Activated CD8-positive, alpha-beta memory T cell treated with anti-CD3 and anti-CD28 coated beads, Interleukin-2, amount 10 ng/mL, durations not matched to agents 7 days and 5 days (primary cell): Measurements from ENCODE around the gene DNLZ. TPM values are rescaled to one million over a fixed set of nuclear protein-coding genes. Genes with fewer than 3 reads are reported as not detected.
"Not testable (repeated sequence)": the region's sequence is repeated elsewhere in the genome, so short reads cannot be mapped to it uniquely, and the experiment has no call there.

Experiments used
- ATAC-seq: fragments of 150-1000 bp; cut with Tn5 transposase; one replicate; pipeline ENCODE4 v1.10.0; 2021; ENCODE audit warnings: moderate library complexity
- CTCF ChIA-PET: fragments of 350-600 bp; sonication (Branson Sonifier 250); formaldehyde crosslinking; loops from one replicate; lab custom pipeline; 2021; ENCODE audit warnings: antibody characterized with exemption; lab: Charles Lee
- DNase-seq: peaks from one replicate; pipeline ENCODE4 v3.0.0-alpha.2; 2020
- H3K27ac Mint-ChIP-seq: one replicate; pipeline ENCODE4 v1.8.0; 2021; ENCODE audit warnings: mild to moderate bottlenecking, mixed read lengths
- H3K27me3 Mint-ChIP-seq: one replicate; pipeline ENCODE4 v1.8.0; 2021; ENCODE audit warnings: mixed read lengths
- H3K36me3 Mint-ChIP-seq: one replicate; pipeline ENCODE4 v1.8.0; 2021; ENCODE audit warnings: mild to moderate bottlenecking, mixed read lengths
- H3K4me1 Mint-ChIP-seq: one replicate; pipeline ENCODE4 v1.8.0; 2021; ENCODE audit warnings: mixed read lengths
- H3K4me3 Mint-ChIP-seq: one replicate; pipeline ENCODE4 v1.8.0; 2021; ENCODE audit warnings: mild to moderate bottlenecking, moderate library complexity, mixed read lengths
- H3K9me3 Mint-ChIP-seq: one replicate; pipeline ENCODE4 v1.8.0; 2022; ENCODE audit warnings: low read depth, mixed read lengths
- total RNA-seq, 2 experiments: library from RNA; stranded (reverse); gene quantifications; one replicate each; pipeline ENCODE4 v1.2.3, GENCODE V29; 2021

DNLZ gene
- total RNA-seq, 2 experiments from 2014 or later, result 22.4 to 23.7 TPM

DNA sequence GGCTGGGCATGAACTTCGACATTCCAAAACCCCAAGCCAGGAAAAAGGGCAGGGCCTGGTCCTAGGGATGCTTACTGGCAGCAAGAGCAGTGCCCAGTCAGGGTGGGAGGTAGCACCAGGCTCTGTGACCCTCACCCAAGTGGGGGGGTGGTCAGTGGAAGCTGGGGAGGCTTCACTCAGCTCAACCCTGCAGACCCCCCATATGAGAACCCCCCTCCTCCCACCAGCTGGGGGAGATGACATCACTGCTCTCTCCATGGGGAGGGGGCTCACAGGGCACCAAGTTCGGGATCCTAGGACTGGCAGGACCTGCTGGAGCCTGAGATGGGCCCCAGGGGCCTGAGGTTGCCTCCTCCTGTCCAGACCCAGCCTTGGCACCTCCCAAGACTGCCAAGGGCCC is 4.7 kb downstream of the DNLZ start:
- Mint-ChIP-seq H3K27me3 (no peaks in the 10 kb centered on the region), H3K36me3 (no peaks in the 10 kb centered on the region), H3K9me3 (no peaks in the 10 kb centered on the region), H3K4me3 (no peak overlapping the region), H3K4me1 (peaks cover 9% of the 10 kb centered on the region), H3K27ac (no peak overlapping the region)
- DNase-seq (no peak), ATAC-seq (no peak)
- CTCF ChIA-PET, result no interaction called here

DNA sequence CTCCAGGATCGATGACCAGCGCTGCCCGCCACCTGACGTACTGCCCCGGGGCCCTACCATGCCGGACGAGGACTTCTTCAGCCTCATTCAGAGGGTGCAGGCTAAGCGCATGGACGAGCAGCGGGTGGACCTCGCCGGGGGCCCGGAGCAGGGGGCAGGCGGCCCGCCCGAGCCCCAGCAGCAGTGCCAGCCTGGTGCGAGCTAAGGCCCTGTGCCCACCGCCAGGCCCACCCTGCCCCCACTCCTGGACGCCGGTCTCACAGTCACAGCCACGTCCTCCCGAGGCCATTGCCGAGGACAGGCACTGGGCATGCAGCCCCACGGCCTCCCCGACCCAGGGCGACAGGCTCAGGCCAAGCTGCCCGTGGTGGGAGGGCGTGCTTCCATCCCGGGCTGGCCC is 5.5 kb downstream of the DNLZ start:
- DNase-seq (no peak), ATAC-seq (no peak)
- H3K27ac Mint-ChIP-seq, result no peak overlapping the region
- no peak overlapping the region for H3K4me3 Mint-ChIP-seq
- no peaks in the 10 kb centered on the region for H3K27me3 Mint-ChIP-seq
- no peaks in the 10 kb centered on the region for H3K36me3 Mint-ChIP-seq
- no peaks in the 10 kb centered on the region for H3K9me3 Mint-ChIP-seq
- CTCF ChIA-PET, result no interaction called here
- peaks cover 6% of the 10 kb centered on the region for H3K4me1 Mint-ChIP-seq

- H3K4me1 Mint-ChIP-seq, result no peaks in the 10 kb centered on the region
- DNase-seq, result no peak
- no peaks in the 10 kb centered on the region for H3K36me3 Mint-ChIP-seq
- CTCF ChIA-PET, result no interaction called here
- ATAC-seq, result no peak
- no peak overlapping the region for H3K4me3 Mint-ChIP-seq
- H3K27ac Mint-ChIP-seq, result no peak overlapping the region
- H3K27me3 Mint-ChIP-seq, result no peaks in the 10 kb centered on the region
- no peaks in the 10 kb centered on the region for H3K9me3 Mint-ChIP-seq
These were observed 6.3 kb downstream of the DNLZ start for GRCh38 chr9:136357202-136357725.

DNA sequence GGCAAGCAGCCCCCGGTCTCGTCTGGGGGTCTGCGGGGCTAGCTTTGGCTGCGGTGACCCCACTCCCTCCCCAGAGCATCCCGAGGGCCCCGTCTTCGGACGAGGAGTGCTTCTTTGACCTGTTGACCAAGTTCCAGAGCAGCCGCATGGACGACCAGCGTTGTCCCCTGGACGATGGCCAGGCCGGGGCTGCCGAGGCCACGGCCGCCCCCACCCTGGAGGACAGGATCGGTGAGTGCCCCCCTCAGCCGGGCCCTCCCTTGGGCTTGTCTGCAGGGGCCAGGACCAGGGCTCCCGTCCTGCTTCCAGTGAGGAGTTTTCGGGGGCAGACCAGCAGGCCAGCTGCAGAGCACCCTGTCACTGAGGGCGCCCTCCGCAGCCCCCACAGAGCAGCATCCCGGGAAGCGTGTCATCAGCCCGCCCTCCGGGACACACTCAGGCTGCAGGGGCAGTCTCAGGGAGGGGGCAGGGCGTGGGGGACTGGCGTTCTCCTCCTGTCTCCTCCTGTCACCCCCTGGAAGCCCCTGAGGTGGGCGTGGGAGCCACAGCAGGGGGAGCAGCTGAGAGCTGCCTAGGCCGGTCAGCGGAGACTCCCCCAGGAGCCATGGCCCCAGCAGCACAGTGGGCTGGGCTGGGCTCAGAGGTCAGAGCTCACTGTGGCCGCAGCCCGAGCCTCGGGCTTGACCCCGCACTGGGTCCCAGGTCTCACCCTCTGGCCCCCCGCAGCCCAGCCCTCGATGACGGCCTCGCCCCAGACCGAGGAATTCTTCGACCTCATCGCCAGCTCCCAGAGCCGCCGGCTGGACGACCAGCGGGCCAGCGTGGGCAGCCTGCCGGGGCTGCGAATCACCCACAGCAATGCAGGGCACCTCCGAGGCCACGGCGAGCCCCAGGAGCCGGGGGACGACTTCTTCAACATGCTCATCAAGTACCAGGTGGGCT is 7.7 kb downstream of the DNLZ start:
- no peak for ATAC-seq
- no peak overlapping the region for H3K4me3 Mint-ChIP-seq
- no peaks in the 10 kb centered on the region for H3K9me3 Mint-ChIP-seq
- H3K27me3 Mint-ChIP-seq, result no peaks in the 10 kb centered on the region
- H3K27ac Mint-ChIP-seq, result no peak overlapping the region
- DNase-seq, result no peak
- no peaks in the 10 kb centered on the region for H3K36me3 Mint-ChIP-seq
- H3K4me1 Mint-ChIP-seq, result no peaks in the 10 kb centered on the region
- CTCF ChIA-PET, result no interaction called here

DNA sequence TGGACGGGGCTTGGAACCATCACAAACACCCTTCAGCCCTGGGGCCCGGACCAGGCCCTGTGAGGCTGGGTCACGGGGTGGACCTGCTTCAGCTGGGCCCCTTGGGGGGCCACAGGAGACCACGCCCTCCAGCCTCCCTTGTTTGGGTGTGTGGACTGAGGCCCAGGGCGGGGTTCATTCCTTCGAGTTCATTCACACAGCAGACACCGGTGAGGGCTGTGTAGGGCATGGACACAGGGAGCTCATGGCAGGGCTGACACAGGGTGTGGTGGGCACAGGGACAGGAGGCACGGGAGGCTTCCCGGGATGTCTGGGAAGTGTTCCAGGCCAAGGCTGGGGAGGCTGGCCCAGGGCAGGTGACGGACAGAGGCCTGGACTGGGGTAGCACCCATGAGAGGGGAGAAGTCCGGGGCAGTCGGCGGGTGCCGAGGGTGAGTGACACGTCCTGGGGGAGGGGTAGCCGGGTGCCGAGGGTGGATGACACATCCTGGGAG is 8.9 kb downstream of the DNLZ start:
- no peaks in the 10 kb centered on the region for H3K4me1 Mint-ChIP-seq
- H3K27me3 Mint-ChIP-seq, result no peaks in the 10 kb centered on the region
- H3K9me3 Mint-ChIP-seq, result no peaks in the 10 kb centered on the region
- ATAC-seq, result no peak
- H3K36me3 Mint-ChIP-seq, result no peaks in the 10 kb centered on the region
- no peak overlapping the region for H3K4me3 Mint-ChIP-seq
- DNase-seq, result no peak
- H3K27ac Mint-ChIP-seq, result no peak overlapping the region
- CTCF ChIA-PET, result no interaction called here

- Mint-ChIP-seq H3K36me3 (no peaks in the 10 kb centered on the region), H3K4me3 (no peak overlapping the region), H3K27me3 (no peaks in the 10 kb centered on the region), H3K27ac (no peak overlapping the region), H3K9me3 (no peaks in the 10 kb centered on the region), H3K4me1 (no peaks in the 10 kb centered on the region)
- DNase-seq, result no peak
- CTCF ChIA-PET, result no interaction called here
- ATAC-seq, result no peak
These were observed 9.6 kb downstream of the DNLZ start for GRCh38 chr9:136353757-136354488.

DNA sequence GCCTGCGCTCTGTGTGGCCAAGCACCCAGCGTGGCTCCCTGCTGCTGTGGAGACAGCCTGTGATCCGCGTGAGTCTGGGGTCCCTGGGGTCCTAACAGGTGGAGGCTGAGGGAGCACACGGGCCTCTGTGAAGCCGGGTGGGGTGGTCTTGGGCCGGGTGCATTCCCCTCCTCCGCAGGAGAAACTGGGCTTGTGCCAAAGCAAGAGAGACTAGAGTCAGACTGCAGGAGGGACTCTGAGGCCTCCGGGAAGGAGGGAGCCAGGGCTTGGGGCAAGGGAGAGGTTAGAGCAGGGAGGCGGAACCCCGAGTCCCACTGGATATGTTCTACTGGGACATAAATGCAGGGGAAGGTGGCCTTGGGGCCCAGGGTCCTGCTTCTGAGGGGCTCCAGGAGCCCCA is 10.5 kb downstream of the DNLZ start:
- DNase-seq (no peak), ATAC-seq (no peak)
- H3K4me1 Mint-ChIP-seq, result no peaks in the 10 kb centered on the region
- H3K36me3 Mint-ChIP-seq, result no peaks in the 10 kb centered on the region
- H3K27me3 Mint-ChIP-seq, result no peaks in the 10 kb centered on the region
- H3K27ac Mint-ChIP-seq, result no peak overlapping the region
- H3K9me3 Mint-ChIP-seq, result no peaks in the 10 kb centered on the region
- CTCF ChIA-PET, result no interaction called here
- no peak overlapping the region for H3K4me3 Mint-ChIP-seq

DNA sequence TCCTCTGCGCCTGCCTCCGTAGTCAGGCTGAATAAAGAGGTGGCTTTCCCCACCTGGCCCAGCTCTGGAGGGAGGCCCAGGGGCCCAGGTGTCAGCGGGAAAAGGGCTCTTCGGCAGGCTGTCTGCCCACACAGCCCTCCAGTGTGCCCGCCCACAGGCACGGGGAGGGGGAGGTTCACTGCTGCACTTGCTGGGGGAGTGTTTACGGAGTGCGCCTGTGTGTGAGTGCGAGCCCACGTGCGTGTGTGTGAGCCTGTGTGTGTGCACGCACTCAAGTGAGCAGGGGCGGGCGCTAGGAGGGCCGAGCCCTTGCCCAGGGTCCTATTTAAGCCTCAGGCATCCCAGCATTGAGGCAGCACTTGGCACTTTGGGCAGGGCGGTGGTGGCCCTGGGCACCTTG is 10.9 kb downstream of the DNLZ start:
- H3K4me1 Mint-ChIP-seq, result no peaks in the 10 kb centered on the region
- no peak for DNase-seq

DNA sequence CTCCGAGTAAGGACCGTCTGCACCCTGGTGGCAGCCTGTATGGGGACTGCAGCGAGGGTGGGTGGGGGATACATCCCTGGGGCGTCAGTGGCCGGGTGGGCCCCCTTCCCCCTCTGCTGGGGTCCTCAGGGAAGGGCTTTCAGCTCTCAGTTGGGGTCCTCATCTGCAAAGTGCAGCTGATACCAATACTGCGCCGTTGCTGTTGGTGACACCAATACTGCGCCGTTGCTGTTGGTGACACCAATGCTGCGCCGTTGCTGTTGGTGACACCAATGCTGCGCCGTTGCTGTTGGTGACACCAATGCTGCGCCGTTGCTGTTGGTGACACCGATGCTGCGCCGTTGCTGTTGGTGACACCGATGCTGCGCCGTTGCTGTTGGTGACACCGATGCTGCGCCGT is 11.7 kb downstream of the DNLZ start:
- H3K27ac Mint-ChIP-seq, H3K9me3 Mint-ChIP-seq, DNase-seq, H3K4me3 Mint-ChIP-seq, H3K27me3 Mint-ChIP-seq, H3K36me3 Mint-ChIP-seq, H3K4me1 Mint-ChIP-seq, ATAC-seq: not testable (repeated sequence)
- CTCF ChIA-PET, result interaction anchor here (0.5 to 1.6 kb wide), 2 partner anchors 11 to 32 kb away, joined by 3 to 4 read pairs; partner anchors contain the start of gene DNLZ

More for the DNA sequence above, 10.9 kb downstream of the DNLZ start:
- no peaks in the 10 kb centered on the region for H3K9me3 Mint-ChIP-seq
- no peaks in the 10 kb centered on the region for H3K27me3 Mint-ChIP-seq
- H3K4me3 Mint-ChIP-seq, result no peak overlapping the region
- CTCF ChIA-PET, result no interaction called here
- peak; percentile 13 for ATAC-seq
- no peak overlapping the region for H3K27ac Mint-ChIP-seq
- H3K36me3 Mint-ChIP-seq, result no peaks in the 10 kb centered on the region

DNA sequence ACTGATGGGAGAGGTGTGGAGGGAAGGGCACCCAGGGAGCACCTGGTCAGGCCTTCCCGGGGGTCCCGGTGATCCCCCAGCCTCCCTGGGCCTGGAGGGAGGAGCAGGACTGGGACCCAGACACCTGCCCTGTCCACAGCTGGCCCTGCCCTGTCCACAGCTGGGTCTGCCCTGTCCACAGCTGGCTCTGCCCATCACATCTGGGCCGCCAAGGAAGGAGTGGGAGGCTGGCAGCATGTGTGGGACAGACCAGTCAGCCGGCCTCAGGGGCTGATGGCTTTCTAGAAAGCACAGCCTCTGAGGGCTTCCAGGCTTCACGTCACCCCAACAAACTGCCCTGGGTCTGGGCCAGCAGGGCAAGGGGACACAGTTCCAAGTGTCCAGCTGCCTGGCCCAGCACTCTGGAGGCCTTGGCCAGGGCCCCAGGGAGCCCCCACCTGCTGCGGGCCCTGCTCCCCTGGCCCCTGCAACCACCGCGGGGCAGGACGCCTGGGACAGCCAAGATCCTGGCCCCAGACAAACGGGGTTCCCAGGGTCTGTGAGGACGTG is 12.2 kb downstream of the DNLZ start:
- Mint-ChIP-seq H3K27me3 (no peaks in the 10 kb centered on the region), H3K27ac (no peak overlapping the region), H3K36me3 (no peaks in the 10 kb centered on the region), H3K4me1 (no peaks in the 10 kb centered on the region), H3K9me3 (no peaks in the 10 kb centered on the region), H3K4me3 (no peak overlapping the region)
- CTCF ChIA-PET, result interaction anchor here (1.6 kb wide), 1 partner anchor 12 kb away, joined by 4 read pairs; the partner anchor contains the start of gene DNLZ
- DNase-seq, result no peak
- no peak for ATAC-seq

DNA sequence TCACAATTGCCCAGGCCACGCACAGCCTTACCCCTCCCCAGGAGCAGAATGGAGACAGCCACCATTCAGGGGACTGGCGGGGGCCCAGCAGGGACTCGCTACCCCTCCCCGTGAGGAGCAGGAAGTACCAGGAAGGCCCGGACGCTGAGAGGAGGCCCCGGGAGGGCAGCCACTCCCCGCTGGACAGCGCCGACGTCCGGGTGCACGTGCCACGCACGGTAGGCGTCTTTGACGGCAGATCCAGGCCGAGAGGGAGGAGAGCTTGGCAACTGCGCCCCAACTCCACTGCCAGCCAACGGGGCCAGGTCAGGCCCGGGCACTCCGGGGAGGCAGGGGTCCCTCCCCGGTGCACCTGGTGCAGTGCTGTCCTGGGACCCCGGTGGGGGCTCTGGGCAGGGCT is 14.0 kb downstream of the DNLZ start:
- no peaks in the 10 kb centered on the region for H3K36me3 Mint-ChIP-seq
- CTCF ChIA-PET, result no interaction called here
- no peak for ATAC-seq

GRCh38 chr9:136348691-136349090 is 14.9 kb downstream of the DNLZ start:
- Mint-ChIP-seq H3K27me3 (no peaks in the 10 kb centered on the region), H3K4me3 (no peak overlapping the region), H3K36me3 (no peaks in the 10 kb centered on the region), H3K9me3 (no peaks in the 10 kb centered on the region), H3K4me1 (no peaks in the 10 kb centered on the region), H3K27ac (no peak overlapping the region)
- DNase-seq (no peak), ATAC-seq (no peak)
- CTCF ChIA-PET, result no interaction called here

More for the DNA sequence above, 14.0 kb downstream of the DNLZ start:
- DNase-seq, result no peak
- Mint-ChIP-seq H3K27ac (no peak overlapping the region), H3K4me1 (no peaks in the 10 kb centered on the region), H3K9me3 (no peaks in the 10 kb centered on the region), H3K4me3 (no peak overlapping the region), H3K27me3 (no peaks in the 10 kb centered on the region)

DNA sequence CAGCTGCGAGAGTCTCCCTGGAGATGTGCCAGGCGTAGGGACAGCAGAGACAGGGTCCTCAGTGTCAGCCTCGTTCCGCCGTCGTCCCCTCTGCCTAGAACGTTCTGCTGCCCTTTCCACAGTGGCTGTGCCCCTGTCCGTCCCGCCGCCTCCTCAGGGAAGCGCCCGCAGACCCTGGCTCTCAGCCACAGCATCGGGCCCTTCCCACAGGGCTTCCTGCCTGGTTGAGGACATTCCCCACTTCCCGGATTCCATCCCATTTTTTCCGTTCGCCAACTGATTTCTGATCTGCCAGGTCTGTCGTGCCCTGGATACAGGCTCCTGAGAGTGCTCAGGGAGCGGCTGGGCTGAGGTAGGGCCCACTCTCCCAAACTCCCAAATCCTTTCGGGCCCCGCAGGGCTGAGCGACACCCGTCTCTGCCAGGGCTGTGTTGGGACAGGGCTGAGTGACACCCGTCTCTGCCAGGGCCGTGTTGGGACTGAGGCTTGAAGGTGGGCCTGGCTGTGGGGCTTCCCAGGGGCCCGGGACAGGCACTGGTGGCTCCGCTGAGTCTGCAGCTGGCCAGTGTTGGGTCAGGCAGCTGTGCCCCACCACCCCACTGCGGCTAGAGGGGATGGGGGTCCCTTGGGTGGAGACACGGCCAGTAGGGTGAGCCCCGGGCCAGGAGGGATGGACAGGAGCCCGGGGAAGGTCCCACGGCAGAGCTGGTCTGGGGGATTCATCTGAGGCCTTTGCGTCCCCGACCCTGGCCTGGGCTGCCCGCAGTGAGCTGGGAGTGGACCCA is 15.9 kb downstream of the DNLZ start:
- Mint-ChIP-seq H3K4me3 (no peak overlapping the region), H3K9me3 (no peaks in the 10 kb centered on the region), H3K36me3 (no peaks in the 10 kb centered on the region), H3K4me1 (no peaks in the 10 kb centered on the region), H3K27me3 (no peaks in the 10 kb centered on the region), H3K27ac (no peak overlapping the region)
- ATAC-seq (no peak), DNase-seq (no peak)
- CTCF ChIA-PET, result no interaction called here
